ENCODE results near the gene CFAP90.

DNA sequence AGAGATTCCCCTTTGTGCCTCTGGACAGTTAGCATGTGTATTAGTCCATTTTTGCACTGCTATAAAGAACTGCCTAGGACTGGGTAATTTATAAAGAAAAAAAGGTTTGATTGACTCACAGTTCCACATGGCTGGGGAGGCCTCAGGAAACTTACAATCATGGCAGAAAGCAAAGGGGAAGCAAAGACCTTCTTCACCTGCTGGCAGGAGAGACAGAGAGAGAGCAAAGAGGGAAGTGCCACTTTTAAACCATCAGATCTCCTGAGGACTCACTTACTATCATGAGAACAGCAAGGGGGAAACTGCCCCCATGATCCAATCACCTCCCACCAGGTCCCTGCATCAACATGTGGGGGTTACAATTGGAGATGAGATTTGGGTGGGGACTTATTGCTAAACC lies 6.0 kb downstream of the CFAP90 start:
- TF ChIP-seq, protein P1, sequence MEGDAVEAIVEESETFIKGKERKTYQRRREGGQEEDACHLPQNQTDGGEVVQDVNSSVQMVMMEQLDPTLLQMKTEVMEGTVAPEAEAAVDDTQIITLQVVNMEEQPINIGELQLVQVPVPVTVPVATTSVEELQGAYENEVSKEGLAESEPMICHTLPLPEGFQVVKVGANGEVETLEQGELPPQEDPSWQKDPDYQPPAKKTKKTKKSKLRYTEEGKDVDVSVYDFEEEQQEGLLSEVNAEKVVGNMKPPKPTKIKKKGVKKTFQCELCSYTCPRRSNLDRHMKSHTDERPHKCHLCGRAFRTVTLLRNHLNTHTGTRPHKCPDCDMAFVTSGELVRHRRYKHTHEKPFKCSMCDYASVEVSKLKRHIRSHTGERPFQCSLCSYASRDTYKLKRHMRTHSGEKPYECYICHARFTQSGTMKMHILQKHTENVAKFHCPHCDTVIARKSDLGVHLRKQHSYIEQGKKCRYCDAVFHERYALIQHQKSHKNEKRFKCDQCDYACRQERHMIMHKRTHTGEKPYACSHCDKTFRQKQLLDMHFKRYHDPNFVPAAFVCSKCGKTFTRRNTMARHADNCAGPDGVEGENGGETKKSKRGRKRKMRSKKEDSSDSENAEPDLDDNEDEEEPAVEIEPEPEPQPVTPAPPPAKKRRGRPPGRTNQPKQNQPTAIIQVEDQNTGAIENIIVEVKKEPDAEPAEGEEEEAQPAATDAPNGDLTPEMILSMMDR (conservative IDR thresholded peaks at IDR 0.05), result no peak
- TF ChIP-seq EZH2 (IDR thresholded peaks at IDR 0.05; ENCODE audit: low read depth), result no peak
